ENCODE data around the gene RNU4-1.
"Not testable (repeated sequence)": the region's sequence is repeated elsewhere in the genome, so short reads cannot be mapped to it uniquely, and the experiment has no call there.

RNU4-1 gene

GRCh38 chr12:120337730-120338129, 44.7 kb upstream of the RNU4-1 start:
- Histone ChIP-seq H3K4me1 (ENCODE audit: insufficient read depth, low read length) (no peaks in the 10 kb centered on the region), H3K27me3 (ENCODE audit: insufficient read depth, low read length, poor library complexity) (no peaks in the 10 kb centered on the region), H3K79me2 (ENCODE audit: insufficient read depth, low read length) (no peaks in the 10 kb centered on the region), H2AFZ (ENCODE audit: low read depth, low read length) (no peak overlapping the region), H3K9me3 (ENCODE audit: insufficient read depth, low read length, severe bottlenecking) (peaks cover 22% of the 10 kb centered on the region), H3K9ac (ENCODE audit: low read depth, low read length) (no peak overlapping the region), H4K20me1 (ENCODE audit: insufficient read depth, low read length) (no peaks in the 10 kb centered on the region; the same call in 1 of the 2 replicates), H3K36me3 (ENCODE audit: insufficient read depth, low read length) (no peaks in the 10 kb centered on the region), H3K4me3 (ENCODE audit: low read depth in 1 of 2, low read length in 2 of 2) (no peak overlapping the region), H3K27ac (ENCODE audit: low read length) (no peak overlapping the region), H3K4me2 (ENCODE audit: insufficient read depth, low read length) (no peak overlapping the region)
- no peak for TF ChIP-seq CTCF (IDR thresholded peaks at IDR 0.05; ENCODE audit: borderline replicate concordance, extremely low read depth, low read length, poor library complexity, severe bottlenecking)
- TF ChIP-seq EZH2 (IDR thresholded peaks at IDR 0.05; ENCODE audit: borderline replicate concordance, low read depth, low read length, severe bottlenecking), result no peak
- ATAC-seq (ENCODE audit: insufficient read depth, low read depth) (no peak), DNase-seq (no peak)

GRCh38 chr12:120336392-120336791, 43.4 kb upstream of the RNU4-1 start:
- H3K27ac ChIP-seq (ENCODE audit: low read length); ATAC-seq (ENCODE audit: insufficient read depth, low read depth); H3K4me1 ChIP-seq (ENCODE audit: insufficient read depth, low read length); DNase-seq; H3K27me3 ChIP-seq (ENCODE audit: insufficient read depth, low read length, poor library complexity); H3K4me2 ChIP-seq (ENCODE audit: insufficient read depth, low read length); H3K9ac ChIP-seq (ENCODE audit: low read depth, low read length); H3K36me3 ChIP-seq (ENCODE audit: insufficient read depth, low read length); H3K4me3 ChIP-seq (ENCODE audit: low read depth in 1 of 2, low read length in 2 of 2); H3K79me2 ChIP-seq (ENCODE audit: insufficient read depth, low read length); H2AFZ ChIP-seq (ENCODE audit: low read depth, low read length); H4K20me1 ChIP-seq (ENCODE audit: insufficient read depth, low read length): not testable (repeated sequence)
- H3K9me3 ChIP-seq (ENCODE audit: insufficient read depth, low read length, severe bottlenecking), result peaks cover 22% of the 10 kb centered on the region

GRCh38 chr12:120335447-120335846, 42.4 kb upstream of the RNU4-1 start:
- not testable (repeated sequence) for H4K20me1 ChIP-seq (ENCODE audit: insufficient read depth, low read length); H3K4me1 ChIP-seq (ENCODE audit: insufficient read depth, low read length); DNase-seq; H3K27ac ChIP-seq (ENCODE audit: low read length); H3K27me3 ChIP-seq (ENCODE audit: insufficient read depth, low read length, poor library complexity); H3K4me3 ChIP-seq (ENCODE audit: low read depth in 1 of 2, low read length in 2 of 2); ATAC-seq (ENCODE audit: insufficient read depth, low read depth); H3K36me3 ChIP-seq (ENCODE audit: insufficient read depth, low read length); H3K9ac ChIP-seq (ENCODE audit: low read depth, low read length); H2AFZ ChIP-seq (ENCODE audit: low read depth, low read length); H3K79me2 ChIP-seq (ENCODE audit: insufficient read depth, low read length); H3K4me2 ChIP-seq (ENCODE audit: insufficient read depth, low read length)
- H3K9me3 ChIP-seq (ENCODE audit: insufficient read depth, low read length, severe bottlenecking), result peaks cover 22% of the 10 kb centered on the region
- TF ChIP-seq CTCF (IDR thresholded peaks at IDR 0.05; ENCODE audit: borderline replicate concordance, extremely low read depth, low read length, poor library complexity, severe bottlenecking), result peak; percentile 19

- Histone ChIP-seq H3K27me3 (ENCODE audit: insufficient read depth, low read length, poor library complexity) (peaks cover 3% of the 10 kb centered on the region), H3K79me2 (ENCODE audit: insufficient read depth, low read length) (no peaks in the 10 kb centered on the region), H3K9ac (ENCODE audit: low read depth, low read length) (no peak overlapping the region), H2AFZ (ENCODE audit: low read depth, low read length) (no peak overlapping the region), H3K27ac (ENCODE audit: low read length) (no peak overlapping the region), H3K4me2 (ENCODE audit: insufficient read depth, low read length) (no peak overlapping the region), H3K4me1 (ENCODE audit: insufficient read depth, low read length) (no peaks in the 10 kb centered on the region), H3K36me3 (ENCODE audit: insufficient read depth, low read length) (no peaks in the 10 kb centered on the region), H3K4me3 (ENCODE audit: low read depth in 1 of 2, low read length in 2 of 2) (no peak overlapping the region), H4K20me1 (ENCODE audit: insufficient read depth, low read length) (no peaks in the 10 kb centered on the region), H3K9me3 (ENCODE audit: insufficient read depth, low read length, severe bottlenecking) (peaks cover 17% of the 10 kb centered on the region)
- TF ChIP-seq EZH2 (IDR thresholded peaks at IDR 0.05; ENCODE audit: borderline replicate concordance, low read depth, low read length, severe bottlenecking) (no peak), CTCF (IDR thresholded peaks at IDR 0.05; ENCODE audit: borderline replicate concordance, extremely low read depth, low read length, poor library complexity, severe bottlenecking) (no peak)
- DNase-seq, result no peak
- no peak for ATAC-seq (ENCODE audit: insufficient read depth, low read depth)
These were observed 39.5 kb upstream of the RNU4-1 start for GRCh38 chr12:120332523-120332922.
